HUES64 (cell line): ENCODE results near the gene LIN28B.
"Not testable (repeated sequence)": the region's sequence is repeated elsewhere in the genome, so short reads cannot be mapped to it uniquely, and the experiment has no call there.

Experiments
- H3K27ac ChIP-seq: 2 replicates; pipeline ENCODE4 v1.7.0; 2013; ENCODE audit warnings: low read depth, low read length, inconsistent platforms
- H3K27me3 ChIP-seq: 2 replicates; pipeline ENCODE4 v1.6.1; 2013; ENCODE audit warnings: mild to moderate bottlenecking, low read length; ENCODE audit not compliant: insufficient read depth
- H3K36me3 ChIP-seq: 2 replicates; pipeline ENCODE4 v1.6.1; 2013; ENCODE audit warnings: mild to moderate bottlenecking, low read length; ENCODE audit not compliant: insufficient read depth
- H3K4me1 ChIP-seq: 2 replicates; pipeline ENCODE4 v1.6.1; 2013; ENCODE audit warnings: mild to moderate bottlenecking, low read length, moderate library complexity; ENCODE audit not compliant: insufficient read depth
- H3K4me3 ChIP-seq: 2 replicates; pipeline ENCODE4 v1.5.1; 2013; ENCODE audit warnings: mild to moderate bottlenecking, low read length, moderate library complexity
- H3K9ac ChIP-seq: 2 replicates; pipeline ENCODE4 v1.6.1; 2013; ENCODE audit warnings: mild to moderate bottlenecking, low read depth, low read length
- H3K9me3 ChIP-seq: 2 replicates; pipeline ENCODE4 v1.6.1; 2013; ENCODE audit warnings: low read depth, low read length; ENCODE audit not compliant: insufficient read depth
- WGBS: fragments of 150-250, 120-280 bp; methylation state at CpG from one replicate; pipeline ENCODE4 v1.1.7; 2013; ENCODE audit warnings: missing lambda C conversion rate; 5-methylcytosine and 5-hydroxymethylcytosine counted together

The LIN28B gene

GRCh38 chr6:105069821-105070445, 113.0 kb downstream of the LIN28B start:
- H3K27me3 ChIP-seq, result no peaks in the 10 kb centered on the region
- WGBS, result 90% methylated on average over 1 of the region's 1 CpG
- no peaks in the 10 kb centered on the region for H3K9me3 ChIP-seq
- no peak overlapping the region for H3K4me3 ChIP-seq
- peaks cover 4% of the 10 kb centered on the region; the same call in 1 of the 2 replicates for H3K36me3 ChIP-seq
- H3K27ac ChIP-seq, result no peak overlapping the region
- H3K9ac ChIP-seq, result no peak overlapping the region
- H3K4me1 ChIP-seq, result peaks cover 8% of the 10 kb centered on the region

- peaks cover 12% of the 10 kb centered on the region for H3K4me1 ChIP-seq
- H3K9me3 ChIP-seq, result no peaks in the 10 kb centered on the region
- no peak overlapping the region for H3K9ac ChIP-seq
- no peak overlapping the region for H3K4me3 ChIP-seq
- no peak overlapping the region for H3K27ac ChIP-seq
- H3K36me3 ChIP-seq, result no peaks in the 10 kb centered on the region
- no peaks in the 10 kb centered on the region for H3K27me3 ChIP-seq
Measured at GRCh38 chr6:105072798-105073199, 115.9 kb downstream of the LIN28B start.

- Histone ChIP-seq H3K9me3 (no peaks in the 10 kb centered on the region), H3K4me1 (peaks cover 12% of the 10 kb centered on the region), H3K4me3 (no peak overlapping the region), H3K27ac (no peak overlapping the region), H3K27me3 (no peaks in the 10 kb centered on the region), H3K36me3 (peaks cover 22% of the 10 kb centered on the region), H3K9ac (no peak overlapping the region)
Measured at GRCh38 chr6:105075210-105075609, 118.3 kb downstream of the LIN28B start.

GRCh38 chr6:105076418-105076817, 119.5 kb downstream of the LIN28B start:
- peaks cover 34% of the 10 kb centered on the region for H3K36me3 ChIP-seq
- not testable (repeated sequence) for H3K4me3 ChIP-seq, H3K27me3 ChIP-seq, H3K9ac ChIP-seq, H3K27ac ChIP-seq, H3K9me3 ChIP-seq
- 94% methylated on average over 8 of the region's 8 CpGs for WGBS
- peaks cover 12% of the 10 kb centered on the region for H3K4me1 ChIP-seq

- H3K27me3 ChIP-seq, result no peaks in the 10 kb centered on the region
- H3K36me3 ChIP-seq, result peaks cover 35% of the 10 kb centered on the region
- peaks cover 4% of the 10 kb centered on the region; the same call in 1 of the 2 replicates for H3K4me1 ChIP-seq
- H3K9me3 ChIP-seq, result no peaks in the 10 kb centered on the region
- H3K27ac ChIP-seq, result no peak overlapping the region
- no CpG with 5 or more reads among the region's 1 CpG for WGBS
- no peak overlapping the region for H3K9ac ChIP-seq
- H3K4me3 ChIP-seq, result no peak overlapping the region
Measured at GRCh38 chr6:105077596-105078385, 120.9 kb downstream of the LIN28B start.

GRCh38 chr6:105078386-105078708, 121.4 kb downstream of the LIN28B start:
- 95% methylated on average over 6 of the region's 6 CpGs for WGBS
- H3K27me3 ChIP-seq, result no peaks in the 10 kb centered on the region
- H3K4me1 ChIP-seq, result peaks cover 4% of the 10 kb centered on the region; the same call in 1 of the 2 replicates
- peaks cover 35% of the 10 kb centered on the region for H3K36me3 ChIP-seq
- no peak overlapping the region for H3K27ac ChIP-seq
- no peak overlapping the region for H3K4me3 ChIP-seq
- H3K9me3 ChIP-seq, result no peaks in the 10 kb centered on the region
- H3K9ac ChIP-seq, result no peak overlapping the region

GRCh38 chr6:105080279-105080678, 123.4 kb downstream of the LIN28B start:
- 95% methylated on average over 6 of the region's 6 CpGs for WGBS
- H3K4me1 ChIP-seq, result peaks cover 4% of the 10 kb centered on the region; the same call in 1 of the 2 replicates

GRCh38 chr6:105081662-105082061, 124.8 kb downstream of the LIN28B start:
- H3K27me3 ChIP-seq, H3K9me3 ChIP-seq, H3K4me1 ChIP-seq, H3K4me3 ChIP-seq, H3K9ac ChIP-seq, H3K27ac ChIP-seq: not testable (repeated sequence)
- WGBS, result 61% methylated on average over 3 of the region's 3 CpGs
- peaks cover 40% of the 10 kb centered on the region for H3K36me3 ChIP-seq

More at GRCh38 chr6:105080279-105080678, 123.4 kb downstream of the LIN28B start:
- Histone ChIP-seq H3K4me3 (no peak overlapping the region), H3K9ac (no peak overlapping the region), H3K27ac (no peak overlapping the region), H3K9me3 (no peaks in the 10 kb centered on the region), H3K36me3 (peaks cover 40% of the 10 kb centered on the region), H3K27me3 (no peaks in the 10 kb centered on the region)

GRCh38 chr6:105087571-105088211, 130.8 kb downstream of the LIN28B start:
- no peak overlapping the region for H3K4me3 ChIP-seq
- no peak overlapping the region for H3K27ac ChIP-seq
- WGBS, result 3% methylated on average over 1 of the region's 1 CpG
- no peaks in the 10 kb centered on the region; the same call in 1 of the 2 replicates for H3K4me1 ChIP-seq
- peaks cover 4% of the 10 kb centered on the region; the same call in 1 of the 2 replicates for H3K36me3 ChIP-seq
- no peaks in the 10 kb centered on the region for H3K27me3 ChIP-seq
- H3K9ac ChIP-seq, result no peak overlapping the region
- no peaks in the 10 kb centered on the region for H3K9me3 ChIP-seq

- H3K36me3 ChIP-seq, result no peaks in the 10 kb centered on the region
- H3K9me3 ChIP-seq, result no peaks in the 10 kb centered on the region
- H3K27ac ChIP-seq, result no peak overlapping the region
- WGBS, result 74% methylated on average over 8 of the region's 8 CpGs
- no peaks in the 10 kb centered on the region for H3K27me3 ChIP-seq
- no peak overlapping the region for H3K4me3 ChIP-seq
- H3K9ac ChIP-seq, result no peak overlapping the region
- H3K4me1 ChIP-seq, result no peaks in the 10 kb centered on the region
Measured at GRCh38 chr6:105091140-105091829, 134.4 kb downstream of the LIN28B start.

- Histone ChIP-seq H3K36me3 (no peaks in the 10 kb centered on the region), H3K27ac (no peak overlapping the region), H3K9me3 (no peaks in the 10 kb centered on the region), H3K27me3 (no peaks in the 10 kb centered on the region), H3K4me1 (no peaks in the 10 kb centered on the region), H3K4me3 (no peak overlapping the region), H3K9ac (no peak overlapping the region)
- WGBS, result 92% methylated on average over 10 of the region's 10 CpGs
Measured at GRCh38 chr6:105094133-105094640, 137.3 kb downstream of the LIN28B start.
